ENCODE measurements around the gene RPTOR. TPM values are rescaled to one million over a fixed set of nuclear protein-coding genes. Genes with fewer than 3 reads are reported as not detected.
"Not testable (repeated sequence)": the region's sequence is repeated elsewhere in the genome, so short reads cannot be mapped to it uniquely, and the experiment has no call there.

Gene RPTOR
- total RNA-seq, 1 experiment from 2014 or later, result 30.6 TPM

DNA sequence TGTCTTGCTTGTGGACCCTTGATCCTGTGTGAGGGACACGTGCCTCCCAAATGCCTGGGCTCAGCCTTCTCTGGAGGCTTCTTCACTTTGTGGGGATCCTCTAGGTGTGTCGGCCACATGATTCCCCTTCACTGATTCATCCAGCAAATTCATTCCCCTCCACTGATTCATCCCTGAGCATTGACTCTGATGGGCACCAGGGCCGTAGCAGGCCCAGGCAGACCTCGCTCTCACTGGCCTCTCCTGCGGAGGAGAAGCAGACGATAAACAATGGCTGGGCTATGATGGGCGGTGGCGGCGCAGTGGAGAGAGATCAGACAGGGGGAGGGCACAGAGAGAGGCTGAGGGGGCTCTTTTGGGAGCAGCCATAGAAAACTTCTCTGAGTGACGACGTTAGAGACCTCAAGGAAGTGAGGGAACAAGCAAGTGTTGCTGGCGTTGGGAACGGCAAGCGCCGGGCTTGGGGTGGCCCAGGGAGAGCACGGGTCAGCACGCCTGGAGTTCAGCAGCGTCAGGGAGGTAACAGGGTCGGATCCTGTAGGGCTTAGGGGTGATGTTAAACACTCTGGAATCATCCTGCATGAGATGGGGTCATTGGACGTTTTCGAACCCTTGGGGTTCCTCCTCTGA lies 17.5 kb upstream of the RPTOR start:
- no peak overlapping the region for H3K4me3 ChIP-seq
- no peaks in the 10 kb centered on the region for H3K36me3 ChIP-seq
- H3K27me3 ChIP-seq, result no peaks in the 10 kb centered on the region
- no peak for DNase-seq
- no peaks in the 10 kb centered on the region for H3K9me3 ChIP-seq

- Histone ChIP-seq H3K36me3 (no peaks in the 10 kb centered on the region), H3K27me3 (no peaks in the 10 kb centered on the region), H3K9me3 (no peaks in the 10 kb centered on the region), H3K4me3 (no peak overlapping the region)
- DNase-seq, result no peak
These were observed 16.1 kb upstream of the RPTOR start for GRCh38 chr17:80528536-80528935.

- no peak overlapping the region for H3K4me3 ChIP-seq
These were observed 15.3 kb upstream of the RPTOR start for GRCh38 chr17:80529104-80529903.

DNA sequence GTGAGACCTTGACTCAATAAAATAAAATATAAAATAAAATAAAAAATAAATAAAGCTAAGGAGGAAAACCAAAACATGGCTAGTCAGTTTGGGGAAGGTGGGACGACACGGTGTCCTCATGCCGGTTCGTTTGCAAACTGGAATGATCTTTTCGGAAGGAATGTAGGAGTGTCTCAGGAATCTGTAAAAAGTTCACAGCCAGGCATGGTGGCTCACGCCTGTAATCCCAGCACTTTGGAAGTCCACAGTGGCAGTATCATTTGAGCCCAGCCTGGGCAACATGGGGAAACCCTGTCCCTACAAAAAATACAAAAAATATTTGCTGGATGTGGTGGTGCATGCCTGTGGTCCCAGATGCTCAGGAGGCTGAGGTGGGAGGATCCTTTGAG lies 14.7 kb upstream of the RPTOR start:
- no peaks in the 10 kb centered on the region for H3K36me3 ChIP-seq
- no peak overlapping the region for H3K4me3 ChIP-seq
- no peak for DNase-seq
- no peaks in the 10 kb centered on the region for H3K9me3 ChIP-seq
- no peaks in the 10 kb centered on the region for H3K27me3 ChIP-seq

More at GRCh38 chr17:80529104-80529903, 15.3 kb upstream of the RPTOR start:
- DNase-seq, result no peak
- no peaks in the 10 kb centered on the region for H3K9me3 ChIP-seq
- no peaks in the 10 kb centered on the region for H3K36me3 ChIP-seq
- H3K27me3 ChIP-seq, result no peaks in the 10 kb centered on the region

DNA sequence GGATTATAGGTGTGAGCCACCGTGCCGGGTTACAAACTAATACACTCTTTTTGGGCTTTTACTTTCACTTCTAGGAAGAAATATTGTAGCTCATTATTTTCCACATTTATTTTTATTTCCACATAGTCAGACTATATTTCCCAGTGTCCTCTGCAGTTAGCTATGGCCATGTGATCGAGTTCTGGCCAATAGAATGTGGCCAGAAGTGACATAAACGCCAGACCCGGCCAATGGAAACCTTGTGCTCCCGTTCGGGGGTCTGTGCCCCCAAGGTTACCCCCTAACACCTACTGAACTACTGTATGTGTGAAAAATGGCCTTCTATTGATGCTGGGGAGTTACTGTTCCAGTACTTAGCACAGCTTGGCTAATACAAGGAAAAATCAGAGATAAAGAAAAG lies 13.2 kb upstream of the RPTOR start:
- Histone ChIP-seq H3K4me3 (no peak overlapping the region), H3K36me3 (no peaks in the 10 kb centered on the region), H3K9me3 (no peaks in the 10 kb centered on the region), H3K27me3 (no peaks in the 10 kb centered on the region)
- no peak for DNase-seq

DNA sequence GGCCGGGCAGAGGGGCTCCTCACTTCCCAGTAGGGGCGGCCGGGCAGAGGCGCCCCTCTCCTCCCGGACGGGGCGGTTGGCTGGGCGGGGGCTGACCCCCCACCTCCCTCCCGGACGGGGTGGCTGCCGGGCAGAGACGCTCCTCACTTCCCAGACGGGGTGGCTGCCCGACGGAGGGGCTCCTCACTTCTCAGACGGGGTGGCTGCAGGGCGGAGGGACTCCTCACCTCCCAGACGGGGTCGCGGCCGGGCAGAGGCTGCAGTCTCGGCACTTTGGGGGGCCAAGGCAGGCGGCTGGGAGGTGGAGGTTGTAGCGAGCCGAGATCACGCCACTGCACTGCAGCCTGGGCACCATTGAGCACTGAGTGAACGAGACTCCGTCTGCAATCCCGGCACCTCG lies 7.3 kb upstream of the RPTOR start:
- not testable (repeated sequence) for DNase-seq, H3K4me3 ChIP-seq, H3K36me3 ChIP-seq, H3K27me3 ChIP-seq, H3K9me3 ChIP-seq

GRCh38 chr17:80538484-80538883 lies 6.2 kb upstream of the RPTOR start:
- H3K9me3 ChIP-seq, result no peaks in the 10 kb centered on the region
- peaks cover 2% of the 10 kb centered on the region; the same call in 1 of the 2 replicates for H3K27me3 ChIP-seq
- H3K36me3 ChIP-seq, result no peaks in the 10 kb centered on the region
- DNase-seq, result no peak
- no peak overlapping the region for H3K4me3 ChIP-seq

- Histone ChIP-seq H3K27me3 (peaks cover 2% of the 10 kb centered on the region; the same call in 1 of the 2 replicates), H3K4me3 (no peak overlapping the region), H3K9me3 (no peaks in the 10 kb centered on the region), H3K36me3 (no peaks in the 10 kb centered on the region)
- DNase-seq, result no peak
These were observed 5.5 kb upstream of the RPTOR start for GRCh38 chr17:80539022-80539641.

GRCh38 chr17:80545499-80545826 lies 825 bp downstream of the RPTOR start:
- Histone ChIP-seq H3K27me3 (no peaks in the 10 kb centered on the region), H3K4me3 (peak overlapping the region; percentile 98)
- peak; percentile 9 for DNase-seq

GRCh38 chr17:80546267-80546666 lies 1.6 kb downstream of the RPTOR start:
- H3K36me3 ChIP-seq, result peaks cover 7% of the 10 kb centered on the region; the same call in 1 of the 2 replicates
- H3K4me3 ChIP-seq, result peak overlapping the region; percentile 98
- H3K27me3 ChIP-seq, result no peaks in the 10 kb centered on the region
- no peaks in the 10 kb centered on the region for H3K9me3 ChIP-seq
- no peak for DNase-seq

More at GRCh38 chr17:80545499-80545826, 825 bp downstream of the RPTOR start:
- H3K36me3 ChIP-seq, result peaks cover 7% of the 10 kb centered on the region; the same call in 1 of the 2 replicates
- no peaks in the 10 kb centered on the region for H3K9me3 ChIP-seq

- DNase-seq, result no peak
- Histone ChIP-seq H3K4me3 (no peak overlapping the region), H3K27me3 (no peaks in the 10 kb centered on the region), H3K36me3 (peaks cover 7% of the 10 kb centered on the region; the same call in 1 of the 2 replicates), H3K9me3 (no peaks in the 10 kb centered on the region)
These were observed 7.9 kb downstream of the RPTOR start for GRCh38 chr17:80552523-80552922.

- DNase-seq, result no peak
- Histone ChIP-seq H3K36me3 (peaks cover 5% of the 10 kb centered on the region; the same call in 1 of the 2 replicates), H3K4me3 (no peak overlapping the region), H3K27me3 (no peaks in the 10 kb centered on the region), H3K9me3 (no peaks in the 10 kb centered on the region)
These were observed 10.6 kb downstream of the RPTOR start for GRCh38 chr17:80555266-80555665.

DNA sequence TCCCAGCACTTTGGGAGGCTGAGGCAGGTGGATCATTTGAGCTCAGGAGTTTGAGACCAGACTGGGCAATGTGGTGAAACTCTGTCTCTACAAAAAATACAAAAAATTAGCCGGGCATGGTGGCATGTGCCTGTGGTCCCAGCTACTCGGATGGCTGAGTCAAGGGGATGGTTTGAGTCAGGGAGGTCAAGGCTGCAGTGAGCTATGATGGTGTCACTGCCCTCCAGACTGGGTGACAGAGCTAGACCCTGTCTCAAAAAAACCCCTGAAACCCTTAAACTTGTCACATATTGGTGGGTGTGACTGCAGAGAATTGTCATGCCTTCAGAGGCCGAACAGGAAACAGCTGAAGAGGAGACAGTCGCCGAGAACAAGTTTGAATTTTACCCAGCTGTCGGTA lies 13.4 kb downstream of the RPTOR start:
- DNase-seq, result no peak
- H3K4me3 ChIP-seq, result no peak overlapping the region
- H3K9me3 ChIP-seq, result no peaks in the 10 kb centered on the region
- no peaks in the 10 kb centered on the region for H3K27me3 ChIP-seq
- H3K36me3 ChIP-seq, result no peaks in the 10 kb centered on the region; the same call in none of the 2 replicates

DNA sequence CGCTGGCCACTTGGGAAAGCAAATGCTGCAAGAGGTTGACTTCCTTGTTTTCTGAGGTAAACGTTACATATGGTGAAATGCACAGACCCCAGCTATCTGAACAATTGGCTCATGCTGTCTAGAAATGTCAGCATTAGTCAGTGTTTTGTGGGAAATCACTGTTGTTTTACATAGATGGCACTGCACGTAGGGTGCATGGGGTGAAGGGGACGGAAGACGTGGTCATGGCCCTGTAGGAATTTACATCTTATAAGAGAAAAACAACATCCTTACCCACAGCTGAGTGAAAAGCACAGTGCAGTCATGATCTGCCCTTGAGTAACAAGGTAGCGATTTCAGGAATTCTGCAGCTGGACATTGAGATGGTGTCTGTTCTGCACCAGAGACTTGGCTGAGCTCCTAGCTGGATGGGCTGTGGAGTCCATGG lies 15.2 kb downstream of the RPTOR start:
- Histone ChIP-seq H3K9me3 (no peaks in the 10 kb centered on the region), H3K4me3 (no peak overlapping the region), H3K27me3 (no peaks in the 10 kb centered on the region), H3K36me3 (no peaks in the 10 kb centered on the region; the same call in 1 of the 2 replicates)
- no peak for DNase-seq

DNA sequence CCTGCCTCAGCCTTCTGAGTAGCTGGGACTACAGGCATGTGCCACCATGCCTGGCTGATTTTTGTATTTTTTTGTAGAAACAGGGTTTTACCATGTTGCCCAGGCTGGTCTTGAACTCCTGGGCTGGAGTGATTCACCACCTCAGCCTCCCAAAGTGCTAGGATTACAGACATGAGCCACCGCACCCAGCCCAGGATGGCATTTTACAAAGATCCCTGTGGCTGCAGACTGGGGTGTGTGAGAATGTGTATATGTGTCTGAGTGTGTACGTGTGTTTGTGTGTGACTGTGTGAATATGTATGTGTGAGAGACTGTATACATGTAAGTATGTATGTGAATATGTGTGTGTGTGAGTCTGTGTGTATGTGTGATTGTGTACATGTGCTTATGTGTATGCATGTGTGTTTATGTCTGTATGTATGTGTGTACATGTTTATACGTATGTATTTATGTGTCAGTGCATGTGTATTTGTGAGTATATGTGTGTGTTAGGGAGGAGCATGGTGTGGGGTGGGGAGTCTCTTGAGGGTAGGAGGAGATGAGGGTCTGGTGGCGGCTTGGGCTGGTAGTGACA lies 17.0 kb downstream of the RPTOR start:
- no peaks in the 10 kb centered on the region for H3K27me3 ChIP-seq

GRCh38 chr17:80564545-80564944 lies 19.9 kb downstream of the RPTOR start:
- DNase-seq, result no peak
- Histone ChIP-seq H3K27me3 (no peaks in the 10 kb centered on the region), H3K36me3 (no peaks in the 10 kb centered on the region; the same call in 1 of the 2 replicates), H3K4me3 (no peak overlapping the region), H3K9me3 (no peaks in the 10 kb centered on the region; the same call in 1 of the 2 replicates)

More for the DNA sequence above, 17.0 kb downstream of the RPTOR start:
- Histone ChIP-seq H3K9me3 (no peaks in the 10 kb centered on the region), H3K4me3 (no peak overlapping the region), H3K36me3 (no peaks in the 10 kb centered on the region; the same call in 1 of the 2 replicates)
- no peak for DNase-seq

All from MG63 (cell line).